WTC11 (cell line): Measurements from ENCODE around the gene RPTOR. TPM values are rescaled to one million over a fixed set of nuclear protein-coding genes. Genes with fewer than 3 reads are reported as not detected.

Source experiments
- ATAC-seq: fragments of 200-7000 bp; cut with Tn5 transposase; 2 replicates; pipeline ENCODE4 v1.10.0; 2021; ENCODE audit warnings: mild to moderate bottlenecking, moderate library complexity
- CTCF ChIA-PET: fragments of 300-600 bp; sonication (Branson Sonifier 250); formaldehyde crosslinking; loops from one replicate; lab custom pipeline; 2021; ENCODE audit warnings: antibody characterized with exemption; lab: Charles Lee
- POLR2A ChIA-PET: fragments of 350-600 bp; sonication (Branson Sonifier 250); formaldehyde crosslinking; loops from one replicate; lab custom pipeline; 2021; ENCODE audit warnings: antibody characterized with exemption; lab: Charles Lee
- DNase-seq: peaks from one replicate; pipeline ENCODE4 v3.0.0; 2021; ENCODE audit warnings: low spot score
- H3K27ac Mint-ChIP-seq: 2 replicates; pipeline ENCODE4 v1.8.0; 2021; ENCODE audit warnings: mixed read lengths
- H3K27me3 Mint-ChIP-seq: 2 replicates; pipeline ENCODE4 v1.8.0; 2021; ENCODE audit warnings: low read depth, mild to moderate bottlenecking, moderate library complexity, mixed read lengths
- H3K36me3 Mint-ChIP-seq: 2 replicates; pipeline ENCODE4 v1.8.0; 2021; ENCODE audit warnings: mixed read lengths
- H3K4me1 Mint-ChIP-seq: 2 replicates; pipeline ENCODE4 v1.8.0; 2022; ENCODE audit warnings: mixed read lengths
- H3K4me3 Mint-ChIP-seq: 2 replicates; pipeline ENCODE4 v1.8.0; 2021; ENCODE audit warnings: mild to moderate bottlenecking, moderate library complexity, mixed read lengths
- H3K9me3 Mint-ChIP-seq: 2 replicates; pipeline ENCODE4 v1.8.0; 2021; ENCODE audit warnings: mixed read lengths
- FOXJ3 ChIP-seq: sonication (generic); formaldehyde crosslinking; IDR thresholded peaks from 2 replicates; pipeline ENCODE4 v1.9.0; 2021; ENCODE audit warnings: missing genetic modification reagents, mild to moderate bottlenecking, borderline replicate concordance
- NFE2L1 ChIP-seq: sonication (generic); formaldehyde crosslinking; IDR thresholded peaks from 2 replicates; pipeline ENCODE4 v1.8.1; 2023; ENCODE audit warnings: missing genetic modification reagents
- NFYB ChIP-seq: sonication (generic); formaldehyde crosslinking; conservative IDR thresholded peaks from 2 replicates; pipeline ENCODE4 v1.8.0; 2022; ENCODE audit warnings: low read depth, missing genetic modification reagents
- RORB ChIP-seq: fragments of 250-450 bp; sonication (Bioruptor Pico); IDR thresholded peaks from 2 replicates; pipeline ENCODE4 v1.9.0; 2021; ENCODE audit warnings: mild to moderate bottlenecking
- SMAD3 ChIP-seq: sonication (generic); formaldehyde crosslinking; IDR thresholded peaks from 2 replicates; pipeline ENCODE4 v1.8.0; 2022; ENCODE audit warnings: missing genetic modification reagents, mild to moderate bottlenecking, borderline replicate concordance
- SMAD4 ChIP-seq: sonication (generic); formaldehyde crosslinking; IDR thresholded peaks from 2 replicates; pipeline ENCODE4 v1.8.0; 2022; ENCODE audit warnings: mild to moderate bottlenecking, missing genetic modification reagents
- SP1 ChIP-seq: sonication (generic); formaldehyde crosslinking; conservative IDR thresholded peaks from 2 replicates; pipeline ENCODE4 v1.8.1; 2022; ENCODE audit warnings: missing genetic modification reagents
- TEAD4 ChIP-seq: sonication (generic); formaldehyde crosslinking; IDR thresholded peaks from 2 replicates; pipeline ENCODE4 v1.8.0; 2022; ENCODE audit warnings: mild to moderate bottlenecking, missing genetic modification reagents
- ZNF121 ChIP-seq: sonication (generic); formaldehyde crosslinking; IDR thresholded peaks from 2 replicates; pipeline ENCODE4 v1.8.0; 2023; ENCODE audit warnings: missing genetic modification reagents
- ZNF138 ChIP-seq: sonication (generic); formaldehyde crosslinking; conservative IDR thresholded peaks from 2 replicates; pipeline ENCODE4 v1.8.1; 2022; ENCODE audit warnings: mild to moderate bottlenecking, moderate library complexity, missing genetic modification reagents
- ZNF219 ChIP-seq: sonication (generic); formaldehyde crosslinking; IDR thresholded peaks from 2 replicates; pipeline ENCODE4 v1.8.0; 2023; ENCODE audit warnings: missing genetic modification reagents, mild to moderate bottlenecking, borderline replicate concordance
- ZNF232 ChIP-seq: sonication (generic); formaldehyde crosslinking; IDR thresholded peaks from 2 replicates; pipeline ENCODE4 v1.8.0; 2022; ENCODE audit warnings: mild to moderate bottlenecking, missing genetic modification reagents
- ZNF396 ChIP-seq: fragments of 250-450 bp; sonication (Bioruptor Pico); IDR thresholded peaks from 2 replicates; pipeline ENCODE4 v1.8.0; 2021; ENCODE audit warnings: mild to moderate bottlenecking, moderate library complexity, borderline replicate concordance
- ZNF423 ChIP-seq: fragments of 250-450 bp; sonication (Bioruptor Pico); IDR thresholded peaks from 2 replicates; pipeline ENCODE4 v2.1.2; 2022; ENCODE audit warnings: mild to moderate bottlenecking, moderate library complexity
- total RNA-seq: library from RNA; stranded (reverse); gene quantifications from 3 replicates; pipeline ENCODE4 v1.2.3, GENCODE V29; 2021
- TF ChIP-seq, protein P1 (sequence below): sonication (generic); formaldehyde crosslinking; IDR thresholded peaks from 2 replicates; pipeline ENCODE4 v1.8.1; 2023; ENCODE audit warnings: mild to moderate bottlenecking, missing genetic modification reagents
- TF ChIP-seq, protein P2 (sequence below): sonication (generic); formaldehyde crosslinking; IDR thresholded peaks from 2 replicates; pipeline ENCODE4 v1.8.0; 2022; ENCODE audit warnings: mild to moderate bottlenecking, missing genetic modification reagents
- TF ChIP-seq, protein P3 (sequence below): sonication (generic); formaldehyde crosslinking; conservative IDR thresholded peaks from 2 replicates; pipeline ENCODE4 v1.8.1; 2023; ENCODE audit warnings: mild to moderate bottlenecking, low read depth, missing genetic modification reagents, moderate library complexity
- TF ChIP-seq, protein P4 (sequence below): sonication (generic); formaldehyde crosslinking; IDR thresholded peaks from 2 replicates; pipeline ENCODE4 v1.8.1; 2022; ENCODE audit warnings: low read depth, missing genetic modification reagents, borderline replicate concordance

Gene RPTOR
- total RNA-seq, 1 experiment from 2014 or later = 41.0 TPM

DNA sequence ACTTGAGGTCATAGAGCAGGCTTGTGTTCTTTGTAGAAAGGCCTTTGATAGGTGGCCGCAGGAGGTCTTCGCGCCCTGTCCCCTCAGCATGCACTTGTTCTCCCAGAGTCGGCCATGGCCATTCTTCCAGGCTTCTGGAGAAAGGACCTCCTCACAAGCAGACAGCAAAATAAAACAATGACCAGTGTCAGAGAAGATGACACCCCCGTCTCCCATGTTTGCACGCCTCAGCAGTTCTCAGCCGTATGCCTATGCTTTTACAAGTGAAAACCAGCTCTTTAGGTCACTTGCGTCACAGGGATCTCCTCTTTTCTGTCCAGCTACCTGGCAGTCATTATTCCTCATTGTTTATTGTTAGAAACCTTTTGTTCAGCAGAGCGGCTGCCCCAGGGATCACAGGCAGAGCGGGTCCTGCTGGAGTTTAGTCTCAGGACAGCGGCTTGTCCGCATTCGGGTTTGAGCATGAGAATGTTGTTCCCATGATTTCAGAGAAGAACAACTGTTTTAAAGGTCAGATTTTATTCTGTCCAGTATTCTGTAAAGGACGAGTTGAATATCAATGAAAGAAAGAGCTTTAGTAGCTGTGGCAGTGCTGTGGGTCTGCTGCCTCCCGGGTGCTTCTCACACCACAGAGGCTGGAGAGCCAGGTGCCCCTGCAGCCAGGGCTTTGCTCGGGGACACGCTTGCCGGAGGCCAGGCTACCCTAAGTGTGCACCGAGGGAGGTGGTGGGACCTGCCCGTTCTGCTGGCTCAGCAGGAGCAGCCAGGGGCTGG is 123.9 kb downstream of the RPTOR start (continued):
- TF ChIP-seq SMAD4 (CRISPR knock-in tag) = no peak
- no peak for TF ChIP-seq NFE2L1 (CRISPR knock-in tag)
- TF ChIP-seq RORB (CRISPR knock-in tag) = no peak
- TF ChIP-seq SP1 (CRISPR knock-in tag) = no peak

DNA sequence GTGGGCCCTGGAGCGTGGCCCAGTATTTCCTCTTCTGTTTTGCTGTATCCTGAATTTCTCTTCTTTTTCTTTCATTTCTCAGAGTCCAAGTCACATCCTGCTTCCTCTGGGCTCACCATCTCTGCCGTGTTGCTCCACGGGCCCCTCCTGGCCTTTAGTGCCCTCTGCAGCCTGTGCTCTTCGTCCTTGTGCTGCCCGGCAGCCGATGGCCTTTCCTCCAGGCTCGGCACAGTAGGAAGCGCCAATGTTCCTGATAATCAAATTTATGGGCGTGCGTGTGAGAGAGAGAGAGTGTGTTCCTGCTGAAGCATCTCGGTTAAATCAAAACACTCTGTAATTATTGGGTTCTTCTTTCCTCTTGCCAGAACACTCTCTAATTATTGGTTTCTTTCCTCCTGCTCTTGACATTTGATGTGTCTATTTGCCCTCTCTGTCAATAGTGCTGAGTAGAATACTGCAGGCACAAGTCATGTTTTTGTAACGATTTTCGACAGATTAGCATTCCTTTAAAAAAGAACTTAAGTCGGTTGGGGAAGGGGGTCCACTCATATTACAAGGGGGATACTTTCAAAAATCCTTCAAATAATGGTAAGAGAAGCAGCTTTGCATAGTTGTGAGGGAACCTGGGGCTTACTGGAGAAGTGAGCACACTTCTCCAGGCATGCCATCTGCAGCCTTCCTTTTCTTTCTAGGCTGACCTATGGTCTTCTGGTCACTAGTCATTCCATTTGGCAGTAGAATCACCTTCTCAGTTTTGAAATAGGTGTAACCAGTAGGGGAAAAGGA is 126.6 kb downstream of the RPTOR start:
- no peak for DNase-seq
- Mint-ChIP-seq H3K27ac (peak overlapping the region; percentile 84), H3K36me3 (no peaks in the 10 kb centered on the region), H3K9me3 (no peaks in the 10 kb centered on the region), H3K4me1 (peaks cover 42% of the 10 kb centered on the region), H3K27me3 (no peaks in the 10 kb centered on the region), H3K4me3 (no peak overlapping the region)
- ATAC-seq = no peak
- TF ChIP-seq, protein P1, sequence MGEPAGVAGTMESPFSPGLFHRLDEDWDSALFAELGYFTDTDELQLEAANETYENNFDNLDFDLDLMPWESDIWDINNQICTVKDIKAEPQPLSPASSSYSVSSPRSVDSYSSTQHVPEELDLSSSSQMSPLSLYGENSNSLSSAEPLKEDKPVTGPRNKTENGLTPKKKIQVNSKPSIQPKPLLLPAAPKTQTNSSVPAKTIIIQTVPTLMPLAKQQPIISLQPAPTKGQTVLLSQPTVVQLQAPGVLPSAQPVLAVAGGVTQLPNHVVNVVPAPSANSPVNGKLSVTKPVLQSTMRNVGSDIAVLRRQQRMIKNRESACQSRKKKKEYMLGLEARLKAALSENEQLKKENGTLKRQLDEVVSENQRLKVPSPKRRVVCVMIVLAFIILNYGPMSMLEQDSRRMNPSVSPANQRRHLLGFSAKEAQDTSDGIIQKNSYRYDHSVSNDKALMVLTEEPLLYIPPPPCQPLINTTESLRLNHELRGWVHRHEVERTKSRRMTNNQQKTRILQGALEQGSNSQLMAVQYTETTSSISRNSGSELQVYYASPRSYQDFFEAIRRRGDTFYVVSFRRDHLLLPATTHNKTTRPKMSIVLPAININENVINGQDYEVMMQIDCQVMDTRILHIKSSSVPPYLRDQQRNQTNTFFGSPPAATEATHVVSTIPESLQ = no peak
- TF ChIP-seq, protein P2, sequence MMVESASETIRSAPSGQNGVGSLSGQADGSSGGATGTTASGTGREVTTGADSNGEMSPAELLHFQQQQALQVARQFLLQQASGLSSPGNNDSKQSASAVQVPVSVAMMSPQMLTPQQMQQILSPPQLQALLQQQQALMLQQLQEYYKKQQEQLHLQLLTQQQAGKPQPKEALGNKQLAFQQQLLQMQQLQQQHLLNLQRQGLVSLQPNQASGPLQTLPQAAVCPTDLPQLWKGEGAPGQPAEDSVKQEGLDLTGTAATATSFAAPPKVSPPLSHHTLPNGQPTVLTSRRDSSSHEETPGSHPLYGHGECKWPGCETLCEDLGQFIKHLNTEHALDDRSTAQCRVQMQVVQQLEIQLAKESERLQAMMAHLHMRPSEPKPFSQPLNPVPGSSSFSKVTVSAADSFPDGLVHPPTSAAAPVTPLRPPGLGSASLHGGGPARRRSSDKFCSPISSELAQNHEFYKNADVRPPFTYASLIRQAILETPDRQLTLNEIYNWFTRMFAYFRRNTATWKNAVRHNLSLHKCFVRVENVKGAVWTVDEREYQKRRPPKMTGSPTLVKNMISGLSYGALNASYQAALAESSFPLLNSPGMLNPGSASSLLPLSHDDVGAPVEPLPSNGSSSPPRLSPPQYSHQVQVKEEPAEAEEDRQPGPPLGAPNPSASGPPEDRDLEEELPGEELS (CRISPR knock-in tag) = no peak
- no peak for TF ChIP-seq ZNF121 (CRISPR knock-in tag)
- ChIA-PET POLR2A (no interaction called here), CTCF (interaction anchor here (0.7 kb wide), 1 partner anchor 228 kb away, joined by 4 read pairs; no protein-coding TSS in a partner anchor)

DNA sequence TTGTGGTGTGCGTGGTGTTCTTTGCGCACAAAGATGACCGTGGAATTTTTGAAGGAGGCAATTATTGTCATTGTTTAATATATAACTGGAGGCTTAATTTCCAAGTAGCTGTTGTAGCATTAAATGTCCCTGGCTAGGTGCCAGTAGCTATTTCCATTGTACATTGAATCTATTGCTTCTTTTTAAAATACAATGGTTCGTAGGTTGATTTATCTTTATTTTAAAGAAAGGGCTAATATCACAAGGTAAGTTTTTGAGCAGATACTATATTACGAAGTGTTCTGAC is 127.1 kb downstream of the RPTOR start:
- CTCF ChIA-PET = no interaction called here
- DNase-seq (no peak), ATAC-seq (no peak)
- TF ChIP-seq, protein P3, sequence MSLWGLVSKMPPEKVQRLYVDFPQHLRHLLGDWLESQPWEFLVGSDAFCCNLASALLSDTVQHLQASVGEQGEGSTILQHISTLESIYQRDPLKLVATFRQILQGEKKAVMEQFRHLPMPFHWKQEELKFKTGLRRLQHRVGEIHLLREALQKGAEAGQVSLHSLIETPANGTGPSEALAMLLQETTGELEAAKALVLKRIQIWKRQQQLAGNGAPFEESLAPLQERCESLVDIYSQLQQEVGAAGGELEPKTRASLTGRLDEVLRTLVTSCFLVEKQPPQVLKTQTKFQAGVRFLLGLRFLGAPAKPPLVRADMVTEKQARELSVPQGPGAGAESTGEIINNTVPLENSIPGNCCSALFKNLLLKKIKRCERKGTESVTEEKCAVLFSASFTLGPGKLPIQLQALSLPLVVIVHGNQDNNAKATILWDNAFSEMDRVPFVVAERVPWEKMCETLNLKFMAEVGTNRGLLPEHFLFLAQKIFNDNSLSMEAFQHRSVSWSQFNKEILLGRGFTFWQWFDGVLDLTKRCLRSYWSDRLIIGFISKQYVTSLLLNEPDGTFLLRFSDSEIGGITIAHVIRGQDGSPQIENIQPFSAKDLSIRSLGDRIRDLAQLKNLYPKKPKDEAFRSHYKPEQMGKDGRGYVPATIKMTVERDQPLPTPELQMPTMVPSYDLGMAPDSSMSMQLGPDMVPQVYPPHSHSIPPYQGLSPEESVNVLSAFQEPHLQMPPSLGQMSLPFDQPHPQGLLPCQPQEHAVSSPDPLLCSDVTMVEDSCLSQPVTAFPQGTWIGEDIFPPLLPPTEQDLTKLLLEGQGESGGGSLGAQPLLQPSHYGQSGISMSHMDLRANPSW (CRISPR knock-in tag) = no peak
- TF ChIP-seq ZNF232 (CRISPR knock-in tag) (no peak), FOXJ3 (CRISPR knock-in tag) (no peak), SMAD3 (CRISPR knock-in tag) (no peak), NFYB (CRISPR knock-in tag) (no peak), ZNF396 (CRISPR knock-in tag) (no peak), ZNF138 (CRISPR knock-in tag) (no peak), ZNF219 (no peak), TEAD4 (CRISPR knock-in tag) (no peak), ZNF423 (CRISPR knock-in tag) (no peak)
- TF ChIP-seq, protein P4, sequence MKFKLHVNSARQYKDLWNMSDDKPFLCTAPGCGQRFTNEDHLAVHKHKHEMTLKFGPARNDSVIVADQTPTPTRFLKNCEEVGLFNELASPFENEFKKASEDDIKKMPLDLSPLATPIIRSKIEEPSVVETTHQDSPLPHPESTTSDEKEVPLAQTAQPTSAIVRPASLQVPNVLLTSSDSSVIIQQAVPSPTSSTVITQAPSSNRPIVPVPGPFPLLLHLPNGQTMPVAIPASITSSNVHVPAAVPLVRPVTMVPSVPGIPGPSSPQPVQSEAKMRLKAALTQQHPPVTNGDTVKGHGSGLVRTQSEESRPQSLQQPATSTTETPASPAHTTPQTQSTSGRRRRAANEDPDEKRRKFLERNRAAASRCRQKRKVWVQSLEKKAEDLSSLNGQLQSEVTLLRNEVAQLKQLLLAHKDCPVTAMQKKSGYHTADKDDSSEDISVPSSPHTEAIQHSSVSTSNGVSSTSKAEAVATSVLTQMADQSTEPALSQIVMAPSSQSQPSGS (CRISPR knock-in tag) = no peak
- Mint-ChIP-seq H3K9me3 (no peaks in the 10 kb centered on the region), H3K27me3 (no peaks in the 10 kb centered on the region), H3K36me3 (no peaks in the 10 kb centered on the region), H3K4me1 (peaks cover 42% of the 10 kb centered on the region), H3K27ac (no peak overlapping the region), H3K4me3 (no peak overlapping the region)
- POLR2A ChIA-PET = no interaction called here
